Neural crest cell (in vitro differentiated cells): ENCODE results near the gene CDCA4. TPM values are rescaled to one million over a fixed set of nuclear protein-coding genes. Genes with fewer than 3 reads are reported as not detected.

Experiments
- DNase-seq: peaks from one replicate; pipeline ENCODE4 v3.0.0; 2021; ENCODE audit warnings: low read depth, mixed read lengths, low spot score
- H3K27ac Mint-ChIP-seq: one replicate; pipeline ENCODE4 v1.8.0; 2021; ENCODE audit warnings: mild to moderate bottlenecking, mixed read lengths; ENCODE audit not compliant: unreplicated experiment
- H3K27me3 Mint-ChIP-seq: 2 replicates; pipeline ENCODE4 v1.8.0; 2021; ENCODE audit warnings: low read depth, mild to moderate bottlenecking, mixed read lengths
- H3K36me3 Mint-ChIP-seq: 2 replicates; pipeline ENCODE4 v1.8.0; 2021; ENCODE audit warnings: low read depth, mild to moderate bottlenecking, mixed read lengths
- H3K4me1 Mint-ChIP-seq: 2 replicates; pipeline ENCODE4 v1.8.0; 2021; ENCODE audit warnings: mixed read lengths
- H3K4me3 Mint-ChIP-seq: one replicate; pipeline ENCODE4 v1.8.0; 2021; ENCODE audit warnings: mild to moderate bottlenecking, mixed read lengths
- H3K9me3 Mint-ChIP-seq: 2 replicates; pipeline ENCODE4 v1.8.0; 2021; ENCODE audit warnings: mixed read lengths
- long read RNA-seq: library from polyadenylated mRNA; unstranded; transcript quantifications from one replicate; pipeline ENCODE4 v2.0.0, GENCODE V29; 2020
- total RNA-seq: library from RNA; stranded (reverse); gene quantifications from 2 replicates; pipeline ENCODE4 v1.2.1, GENCODE V29; 2021
- TF ChIP-seq, protein P1 (sequence below): fragments of 200-600 bp; sonication (generic); conservative IDR thresholded peaks from 2 replicates; pipeline ENCODE4 v1.5.0; 2021; ENCODE audit warnings: antibody characterized with exemption, mild to moderate bottlenecking

The CDCA4 gene
- total RNA-seq = 55.0 and 58.2 TPM in 2 replicates
- long read RNA-seq, transcript CDCA4-201 (2 exons, 2,513 nt) = major isoform, 52 of 55 reads
- long read RNA-seq, partial matches to known transcripts = 0 of 55 reads
- long read RNA-seq, other reads (novel, unspliced or antisense) = 3 of 55 reads

DNA sequence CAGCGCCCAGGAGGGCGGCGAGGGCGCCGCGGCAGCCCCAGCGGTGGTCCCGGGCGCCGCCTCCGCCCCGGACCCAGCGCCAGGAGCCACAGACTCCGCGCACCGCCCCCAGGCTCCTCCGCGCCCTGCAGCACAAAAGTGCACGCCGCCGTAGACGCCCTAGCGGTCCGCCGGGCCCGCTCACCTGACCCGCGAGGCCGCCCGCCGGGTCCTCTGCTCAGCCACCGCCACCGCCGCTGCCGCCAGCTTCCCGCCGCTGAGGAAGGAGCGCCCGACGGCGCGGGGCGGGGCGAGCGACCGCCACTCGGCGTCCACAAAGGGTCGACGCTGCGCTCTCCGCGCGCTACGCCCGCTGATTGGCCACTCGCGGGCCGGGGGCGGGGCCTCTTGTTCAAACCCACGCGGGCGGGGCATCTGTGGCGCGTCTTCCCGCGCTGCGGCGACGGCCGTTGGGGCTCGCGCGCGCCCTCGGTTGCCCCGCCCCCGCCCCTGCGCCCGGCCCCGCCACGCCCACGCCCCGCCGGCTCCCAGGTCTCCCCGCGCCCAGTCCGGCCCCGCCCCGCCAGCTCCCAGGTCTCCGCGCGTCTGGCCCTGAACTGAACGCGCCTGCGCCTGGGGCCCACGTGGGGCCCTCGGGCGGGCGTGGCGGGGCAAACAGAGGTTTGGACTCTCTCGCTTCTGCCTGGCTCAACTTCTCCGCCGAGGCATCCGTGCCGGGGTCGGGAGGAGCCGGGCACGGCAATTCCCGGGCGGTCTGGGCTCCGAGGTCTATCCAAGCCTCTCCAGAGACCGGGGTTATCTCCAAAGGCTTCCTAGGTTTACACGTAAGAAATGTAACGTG is at the start of gene CDCA4:
CDCA4 (minus strand) TSS at position 269 of the 841 bp plus-strand sequence. CDS start 9,154 bp downstream, outside the sequence.
- Mint-ChIP-seq H3K36me3 (peaks cover 6% of the 10 kb centered on the region), H3K4me3 (peak within 1 kb of the TSS; percentile 97), H3K27me3 (peaks cover under 1% of the 10 kb centered on the region), H3K27ac (peak within 1 kb of the TSS; percentile 97), H3K9me3 (no peaks in the 10 kb centered on the region), H3K4me1 (peaks cover 45% of the 10 kb centered on the region)
- peak; percentile 95 for DNase-seq
- TF ChIP-seq, protein P1, sequence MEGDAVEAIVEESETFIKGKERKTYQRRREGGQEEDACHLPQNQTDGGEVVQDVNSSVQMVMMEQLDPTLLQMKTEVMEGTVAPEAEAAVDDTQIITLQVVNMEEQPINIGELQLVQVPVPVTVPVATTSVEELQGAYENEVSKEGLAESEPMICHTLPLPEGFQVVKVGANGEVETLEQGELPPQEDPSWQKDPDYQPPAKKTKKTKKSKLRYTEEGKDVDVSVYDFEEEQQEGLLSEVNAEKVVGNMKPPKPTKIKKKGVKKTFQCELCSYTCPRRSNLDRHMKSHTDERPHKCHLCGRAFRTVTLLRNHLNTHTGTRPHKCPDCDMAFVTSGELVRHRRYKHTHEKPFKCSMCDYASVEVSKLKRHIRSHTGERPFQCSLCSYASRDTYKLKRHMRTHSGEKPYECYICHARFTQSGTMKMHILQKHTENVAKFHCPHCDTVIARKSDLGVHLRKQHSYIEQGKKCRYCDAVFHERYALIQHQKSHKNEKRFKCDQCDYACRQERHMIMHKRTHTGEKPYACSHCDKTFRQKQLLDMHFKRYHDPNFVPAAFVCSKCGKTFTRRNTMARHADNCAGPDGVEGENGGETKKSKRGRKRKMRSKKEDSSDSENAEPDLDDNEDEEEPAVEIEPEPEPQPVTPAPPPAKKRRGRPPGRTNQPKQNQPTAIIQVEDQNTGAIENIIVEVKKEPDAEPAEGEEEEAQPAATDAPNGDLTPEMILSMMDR = peak; percentile 8

DNA sequence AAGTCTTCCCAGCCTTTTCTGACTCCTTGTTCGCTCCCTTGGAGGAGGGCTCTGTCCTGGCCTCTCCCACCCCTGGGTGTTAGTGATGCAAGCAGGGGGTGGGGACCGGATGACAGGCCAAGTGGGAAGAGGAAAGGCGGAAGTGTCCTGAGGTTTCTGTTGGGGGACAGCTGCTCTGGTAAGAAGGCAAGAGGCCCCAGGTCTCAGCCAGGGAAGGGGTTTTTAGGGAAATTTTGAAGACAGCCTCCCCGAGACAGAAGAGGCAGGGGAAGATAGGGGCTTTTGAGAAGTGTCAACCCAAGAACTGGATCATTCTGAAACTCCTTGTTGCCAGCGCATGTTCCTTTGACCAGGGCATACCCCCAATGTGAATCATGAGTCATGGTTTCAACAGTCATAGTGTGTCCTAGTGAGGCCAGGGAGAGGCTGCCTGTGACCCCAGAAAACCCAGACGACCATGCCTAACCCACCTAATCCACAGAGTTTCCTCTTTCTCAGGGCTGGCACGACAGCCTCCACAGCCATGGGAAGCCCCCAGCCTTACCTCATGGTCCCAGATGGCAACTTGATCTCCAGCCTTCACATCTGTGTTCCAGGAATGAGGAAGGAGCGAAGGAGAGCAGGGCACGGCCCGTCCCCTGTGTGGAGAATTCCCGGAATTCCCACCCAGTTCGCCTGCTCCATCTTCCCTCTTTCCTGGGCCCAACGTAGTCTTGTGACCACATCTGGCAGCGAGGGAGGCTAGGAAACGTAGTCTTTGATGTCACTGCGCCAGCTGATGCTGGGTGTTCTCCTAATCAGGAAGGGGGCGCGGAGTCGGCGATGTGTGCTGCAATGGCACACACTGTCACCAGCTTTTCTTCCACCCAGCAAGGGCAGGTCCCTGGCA is 49.2 kb upstream of the CDCA4 start:
- TF ChIP-seq, protein P1 = no peak
- Mint-ChIP-seq H3K4me3 (no peak overlapping the region), H3K4me1 (no peaks in the 10 kb centered on the region), H3K36me3 (no peaks in the 10 kb centered on the region), H3K27me3 (peaks cover 2% of the 10 kb centered on the region), H3K27ac (peak overlapping the region; percentile 83), H3K9me3 (no peaks in the 10 kb centered on the region)
- DNase-seq = no peak

DNA sequence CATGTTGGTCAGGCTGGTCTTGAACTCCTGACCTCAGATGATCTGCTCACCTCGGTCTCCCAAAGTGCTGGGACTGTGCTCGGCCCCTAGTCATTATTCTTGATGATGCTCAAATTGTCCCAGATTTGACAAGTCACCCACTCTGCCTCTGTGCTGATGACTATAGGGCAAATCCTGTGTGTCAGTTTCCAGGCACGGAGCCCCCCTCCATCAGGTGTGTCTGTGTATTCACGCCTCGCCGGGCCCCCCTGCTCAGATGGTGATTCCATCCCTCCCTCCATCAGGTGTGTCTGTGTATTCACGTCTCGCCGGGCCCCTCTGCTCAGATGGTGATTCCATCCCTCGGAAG is 48.6 kb upstream of the CDCA4 start:
- Mint-ChIP-seq H3K9me3 (no peaks in the 10 kb centered on the region), H3K27ac (peak overlapping the region; percentile 83), H3K36me3 (no peaks in the 10 kb centered on the region), H3K4me3 (no peak overlapping the region), H3K4me1 (no peaks in the 10 kb centered on the region), H3K27me3 (peaks cover 2% of the 10 kb centered on the region)
- TF ChIP-seq, protein P1 = no peak
- no peak for DNase-seq

DNA sequence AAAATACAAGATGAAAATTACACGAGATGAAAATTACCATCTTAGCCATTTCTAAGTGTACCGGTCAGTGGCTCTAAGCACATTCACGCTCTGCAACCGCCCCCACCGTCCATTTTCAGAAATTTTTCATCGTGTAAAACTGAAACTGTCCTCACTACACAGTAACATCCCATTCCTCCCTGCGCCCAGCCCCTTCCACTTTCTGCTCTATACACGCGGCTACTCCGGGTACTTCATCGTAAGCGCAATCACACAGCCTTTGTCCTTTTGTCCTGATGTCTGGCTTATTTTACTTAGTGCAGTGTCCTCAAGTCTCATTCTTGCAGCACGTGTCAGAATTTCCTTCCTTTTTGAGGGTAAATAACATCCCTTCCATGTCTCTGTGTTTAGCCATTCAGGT is 47.9 kb upstream of the CDCA4 start:
- no peak for DNase-seq
- Mint-ChIP-seq H3K27me3 (peaks cover 2% of the 10 kb centered on the region), H3K4me3 (no peak overlapping the region), H3K36me3 (no peaks in the 10 kb centered on the region), H3K4me1 (no peaks in the 10 kb centered on the region), H3K9me3 (no peaks in the 10 kb centered on the region), H3K27ac (no peak overlapping the region)
- TF ChIP-seq, protein P1 = no peak

DNA sequence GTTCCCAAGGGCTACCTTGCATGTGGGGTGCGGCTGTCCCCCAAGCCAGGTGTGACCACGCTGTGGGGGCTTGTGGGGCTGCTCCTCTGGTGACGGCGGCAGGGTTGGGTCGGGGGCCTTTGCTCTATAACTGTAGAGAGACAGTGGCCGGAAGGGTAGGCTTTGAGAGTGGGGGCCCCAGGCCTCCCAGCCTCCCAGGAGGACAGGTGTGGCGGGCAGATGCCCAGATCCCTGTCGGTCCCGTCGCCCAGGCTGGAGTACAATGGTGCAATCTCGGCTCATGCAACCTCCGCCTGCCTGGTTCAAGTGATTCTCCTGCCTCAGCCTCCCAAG is 47.1 kb upstream of the CDCA4 start:
- Mint-ChIP-seq H3K36me3 (no peaks in the 10 kb centered on the region), H3K27me3 (peaks cover 2% of the 10 kb centered on the region), H3K4me1 (no peaks in the 10 kb centered on the region), H3K4me3 (no peak overlapping the region), H3K9me3 (no peaks in the 10 kb centered on the region), H3K27ac (no peak overlapping the region)
- TF ChIP-seq, protein P1 = no peak
- DNase-seq = no peak
